Neural progenitor cell (in vitro differentiated cells): ENCODE results near the gene ST6GALNAC2. TPM values are rescaled to one million over a fixed set of nuclear protein-coding genes. Genes with fewer than 3 reads are reported as not detected.
A peak's percentile ranks its signal among the peaks of the same experiment; 100 is the strongest.
"Not testable (repeated sequence)": the region's sequence is repeated elsewhere in the genome, so short reads cannot be mapped to it uniquely, and the experiment has no call there.

Experiments used
- DNase-seq: peaks from one replicate; pipeline ENCODE4 v3.0.0-alpha.2; 2016; ENCODE audit warnings: low spot score
- H2AFZ ChIP-seq: fragments of 200-600 bp; sonication (generic); replicated peaks from 2 replicates; pipeline ENCODE4 v1.6.1; 2016; ENCODE audit warnings: antibody characterized with exemption
- H3F3A ChIP-seq: fragments of 200-600 bp; sonication (generic); 2 replicates; pipeline ENCODE4 v1.6.1; 2016; ENCODE audit warnings: antibody characterized with exemption, low read depth
- H3K27ac ChIP-seq: fragments of 200-600 bp; sonication (generic); 2 replicates; pipeline ENCODE4 v1.5.1; 2016; ENCODE audit warnings: mild to moderate bottlenecking
- H3K27me3 ChIP-seq: fragments of 200-600 bp; sonication (generic); 2 replicates; pipeline ENCODE4 v1.6.1; 2016; ENCODE audit warnings: mild to moderate bottlenecking, moderate library complexity
- H3K36me3 ChIP-seq: fragments of 200-600 bp; sonication (generic); 2 replicates; pipeline ENCODE4 v1.5.1; 2016
- H3K4me1 ChIP-seq: fragments of 200-600 bp; sonication (generic); 2 replicates; pipeline ENCODE4 v1.6.1; 2016; ENCODE audit warnings: mixed run types
- H3K4me2 ChIP-seq: fragments of 200-600 bp; sonication (generic); 2 replicates; pipeline ENCODE4 v1.6.1; 2016
- H3K4me3 ChIP-seq: fragments of 200-600 bp; sonication (generic); 2 replicates; pipeline ENCODE4 v1.5.1; 2016
- H3K79me2 ChIP-seq: fragments of 200-600 bp; sonication (generic); 2 replicates; pipeline ENCODE4 v1.6.1; 2016; ENCODE audit warnings: low read depth
- H3K9ac ChIP-seq: fragments of 200-600 bp; sonication (generic); 2 replicates; pipeline ENCODE4 v1.6.1; 2016
- H3K9me3 ChIP-seq: fragments of 200-600 bp; sonication (generic); 2 replicates; pipeline ENCODE4 v1.5.1; 2016; ENCODE audit warnings: low read depth
- H4K20me1 ChIP-seq: fragments of 200-600 bp; sonication (generic); 2 replicates; pipeline ENCODE4 v1.6.1; 2016; ENCODE audit warnings: low read depth
- H3K27ac Mint-ChIP-seq: 3 replicates; pipeline ENCODE4 v1.8.0; 2021; ENCODE audit warnings: mixed read lengths
- H3K27me3 Mint-ChIP-seq: 2 replicates; pipeline ENCODE4 v1.8.0; 2022; ENCODE audit warnings: low read depth, mild to moderate bottlenecking, inconsistent platforms, moderate library complexity, mixed read lengths; ENCODE audit not compliant: insufficient read depth
- H3K36me3 Mint-ChIP-seq: 3 replicates; pipeline ENCODE4 v1.8.0; 2021; ENCODE audit warnings: mixed read lengths
- H3K4me1 Mint-ChIP-seq: 3 replicates; pipeline ENCODE4 v1.8.0; 2021; ENCODE audit warnings: mixed read lengths
- H3K4me3 Mint-ChIP-seq: 3 replicates; pipeline ENCODE4 v1.8.0; 2021; ENCODE audit warnings: mild to moderate bottlenecking, moderate library complexity, mixed read lengths
- H3K9me3 Mint-ChIP-seq: 3 replicates; pipeline ENCODE4 v1.8.0; 2020; ENCODE audit warnings: mixed read lengths
- EZH2 ChIP-seq: fragments of 200-600 bp; sonication (generic); IDR thresholded peaks from 2 replicates; pipeline ENCODE4 v1.6.1; 2017; ENCODE audit warnings: antibody characterized with exemption, mild to moderate bottlenecking, moderate library complexity
- EZH2phosphoT487 ChIP-seq: fragments of 200-600 bp; sonication (generic); IDR thresholded peaks from 2 replicates; pipeline ENCODE4 v1.6.1; 2017; ENCODE audit warnings: antibody characterized with exemption
- total RNA-seq: library from RNA; depleted of rRNA; stranded (reverse); fragments of >200 nt; gene quantifications from 2 replicates; pipeline ENCODE4 v1.2.3, GENCODE V29; 2015; ENCODE audit warnings: low replicate concordance
- TF ChIP-seq, protein P1 (sequence below): fragments of 200-600 bp; sonication (generic); IDR thresholded peaks from 2 replicates; pipeline ENCODE4 v1.5.1; 2017; ENCODE audit warnings: antibody characterized with exemption, mild to moderate bottlenecking

Gene ST6GALNAC2
- total RNA-seq, 1 donor from 2014 or later = not detected

DNA sequence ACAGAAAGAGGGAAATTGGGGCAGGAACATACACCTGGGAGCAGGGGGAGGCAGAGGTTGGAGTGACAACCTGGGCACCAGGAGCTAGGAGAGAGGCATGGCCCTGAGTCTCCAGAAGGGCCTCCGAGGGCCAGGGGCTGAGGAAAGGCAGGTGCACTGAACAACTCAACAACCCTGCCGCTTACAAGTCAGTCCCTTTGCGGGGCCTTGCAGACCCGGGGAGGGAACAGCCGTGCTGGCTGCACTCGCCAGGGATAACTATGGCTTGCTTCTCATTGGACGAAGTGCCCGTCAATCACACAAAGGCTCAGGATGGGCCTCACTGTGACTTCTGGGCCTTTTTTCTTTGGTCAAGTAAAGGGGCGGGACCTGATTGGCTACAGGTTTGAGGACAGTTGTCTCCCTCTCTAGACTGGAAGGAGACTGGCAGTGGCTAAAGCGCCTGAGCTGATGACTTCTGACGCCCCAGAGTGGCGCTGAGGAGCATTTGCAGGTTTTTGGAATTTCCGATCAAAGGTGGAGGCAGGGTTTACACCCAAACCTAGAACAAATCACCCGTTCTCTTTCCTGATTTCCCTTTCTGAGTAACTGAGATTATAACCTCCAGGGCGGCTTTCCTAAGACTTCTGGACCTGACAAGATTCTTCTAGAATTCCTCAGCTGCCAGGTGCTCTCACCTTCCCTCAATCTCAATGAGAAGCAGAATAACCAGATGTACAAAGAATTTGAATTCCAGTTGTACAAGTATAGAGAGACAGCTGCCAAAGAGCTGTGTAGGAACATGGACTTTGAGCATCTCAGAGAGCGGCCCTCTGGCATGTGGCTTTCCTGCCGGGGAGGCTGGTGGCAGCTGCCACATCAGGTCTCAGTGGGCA lies 27.6 kb upstream of the ST6GALNAC2 start:
- H4K20me1 ChIP-seq = no peaks in the 10 kb centered on the region
- TF ChIP-seq, protein P1, sequence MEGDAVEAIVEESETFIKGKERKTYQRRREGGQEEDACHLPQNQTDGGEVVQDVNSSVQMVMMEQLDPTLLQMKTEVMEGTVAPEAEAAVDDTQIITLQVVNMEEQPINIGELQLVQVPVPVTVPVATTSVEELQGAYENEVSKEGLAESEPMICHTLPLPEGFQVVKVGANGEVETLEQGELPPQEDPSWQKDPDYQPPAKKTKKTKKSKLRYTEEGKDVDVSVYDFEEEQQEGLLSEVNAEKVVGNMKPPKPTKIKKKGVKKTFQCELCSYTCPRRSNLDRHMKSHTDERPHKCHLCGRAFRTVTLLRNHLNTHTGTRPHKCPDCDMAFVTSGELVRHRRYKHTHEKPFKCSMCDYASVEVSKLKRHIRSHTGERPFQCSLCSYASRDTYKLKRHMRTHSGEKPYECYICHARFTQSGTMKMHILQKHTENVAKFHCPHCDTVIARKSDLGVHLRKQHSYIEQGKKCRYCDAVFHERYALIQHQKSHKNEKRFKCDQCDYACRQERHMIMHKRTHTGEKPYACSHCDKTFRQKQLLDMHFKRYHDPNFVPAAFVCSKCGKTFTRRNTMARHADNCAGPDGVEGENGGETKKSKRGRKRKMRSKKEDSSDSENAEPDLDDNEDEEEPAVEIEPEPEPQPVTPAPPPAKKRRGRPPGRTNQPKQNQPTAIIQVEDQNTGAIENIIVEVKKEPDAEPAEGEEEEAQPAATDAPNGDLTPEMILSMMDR = peak; percentile 35
- TF ChIP-seq EZH2phosphoT487 = no peak
- no peaks in the 10 kb centered on the region for H3K27me3 ChIP-seq
- H3K27ac ChIP-seq = no peak overlapping the region
- H3K9ac ChIP-seq = no peak overlapping the region
- H3K4me2 ChIP-seq = no peak overlapping the region
- peaks cover 7% of the 10 kb centered on the region for H3F3A ChIP-seq
- H3K79me2 ChIP-seq = no peaks in the 10 kb centered on the region
- peak overlapping the region; percentile 74 for H2AFZ ChIP-seq
- Mint-ChIP-seq H3K27me3 (peaks cover 7% of the 10 kb centered on the region), H3K27ac (peak overlapping the region; percentile 88), H3K36me3 (no peaks in the 10 kb centered on the region), H3K4me1 (peaks cover 27% of the 10 kb centered on the region), H3K4me3 (peak overlapping the region; percentile 52), H3K9me3 (peaks cover 5% of the 10 kb centered on the region)
- H3K4me1 ChIP-seq = peaks cover 16% of the 10 kb centered on the region
- no peak overlapping the region for H3K4me3 ChIP-seq
- no peaks in the 10 kb centered on the region for H3K9me3 ChIP-seq
- H3K36me3 ChIP-seq = no peaks in the 10 kb centered on the region
- peak; percentile 86 for DNase-seq

DNA sequence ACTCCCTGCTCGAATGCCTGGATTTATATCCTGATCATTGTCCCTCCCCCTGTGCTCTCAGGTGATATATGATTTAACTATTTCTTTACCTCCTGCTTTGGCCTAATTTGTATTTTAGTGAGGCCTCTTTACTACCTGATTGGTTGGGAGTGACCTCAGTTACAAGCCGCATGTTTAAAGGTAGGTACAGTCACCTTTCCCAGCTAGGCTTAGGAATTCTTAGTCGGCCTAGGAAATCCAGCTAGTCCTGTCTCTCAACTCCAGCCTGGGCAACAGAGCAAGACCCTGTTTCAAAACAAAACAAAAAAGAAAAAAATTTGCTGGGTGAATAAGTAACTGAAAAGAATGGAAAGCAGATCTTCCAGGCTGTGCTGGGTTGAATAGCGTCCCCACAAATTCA lies 26.8 kb upstream of the ST6GALNAC2 start:
- no peak for DNase-seq
- no peak overlapping the region for H3K4me3 Mint-ChIP-seq
- no peak overlapping the region for H2AFZ ChIP-seq
- H3K36me3 Mint-ChIP-seq = no peaks in the 10 kb centered on the region
- H3K9me3 Mint-ChIP-seq = peaks cover 5% of the 10 kb centered on the region
- H4K20me1 ChIP-seq = no peaks in the 10 kb centered on the region
- peaks cover 16% of the 10 kb centered on the region for H3K4me1 ChIP-seq
- no peak overlapping the region for H3K4me3 ChIP-seq
- no peaks in the 10 kb centered on the region for H3K79me2 ChIP-seq
- H3K36me3 ChIP-seq = no peaks in the 10 kb centered on the region
- no peaks in the 10 kb centered on the region for H3K27me3 ChIP-seq
- peaks cover 7% of the 10 kb centered on the region for H3K27me3 Mint-ChIP-seq
- no peak for TF ChIP-seq EZH2
- TF ChIP-seq, protein P1 = no peak
- no peak overlapping the region for H3K27ac ChIP-seq
- H3K9me3 ChIP-seq = no peaks in the 10 kb centered on the region
- H3K27ac Mint-ChIP-seq = no peak overlapping the region
- peaks cover 27% of the 10 kb centered on the region for H3K4me1 Mint-ChIP-seq
- H3K9ac ChIP-seq = no peak overlapping the region
- peaks cover 7% of the 10 kb centered on the region for H3F3A ChIP-seq
- H3K4me2 ChIP-seq = no peak overlapping the region

DNA sequence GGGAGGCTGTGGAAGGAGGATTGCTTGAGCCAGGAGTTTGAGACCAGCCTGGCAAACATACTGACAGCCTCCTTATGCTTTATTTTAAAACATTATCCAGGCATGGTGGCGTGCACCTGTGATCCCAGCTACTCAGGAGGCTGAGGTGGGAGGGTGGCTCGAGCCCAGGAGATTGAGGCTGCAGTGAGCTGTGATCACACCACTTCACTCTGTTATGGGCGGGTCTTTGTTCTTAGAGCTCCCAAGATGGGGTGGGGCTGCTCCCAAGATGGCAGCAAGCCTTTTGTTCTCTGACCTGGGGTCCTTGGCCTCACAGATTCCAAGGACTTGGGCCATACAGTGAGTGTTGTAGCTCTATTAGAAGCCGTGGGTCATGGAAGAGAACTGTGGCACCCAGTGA lies 26.1 kb upstream of the ST6GALNAC2 start:
- no peak overlapping the region for H3K4me3 ChIP-seq
- no peak overlapping the region for H3K27ac ChIP-seq
- no peak overlapping the region for H2AFZ ChIP-seq
- no peak overlapping the region for H3K9ac ChIP-seq
- Mint-ChIP-seq H3K4me3 (no peak overlapping the region), H3K4me1 (peaks cover 27% of the 10 kb centered on the region), H3K27ac (no peak overlapping the region), H3K27me3 (peaks cover 7% of the 10 kb centered on the region), H3K9me3 (peaks cover 5% of the 10 kb centered on the region), H3K36me3 (no peaks in the 10 kb centered on the region)
- H3F3A ChIP-seq = peaks cover 7% of the 10 kb centered on the region
- H3K9me3 ChIP-seq = no peaks in the 10 kb centered on the region
- TF ChIP-seq EZH2 (no peak), EZH2phosphoT487 (no peak)
- TF ChIP-seq, protein P1 = no peak
- H3K79me2 ChIP-seq = no peaks in the 10 kb centered on the region
- H3K36me3 ChIP-seq = no peaks in the 10 kb centered on the region
- H4K20me1 ChIP-seq = no peaks in the 10 kb centered on the region
- no peaks in the 10 kb centered on the region for H3K27me3 ChIP-seq
- no peak overlapping the region for H3K4me2 ChIP-seq
- no peak for DNase-seq
- peaks cover 16% of the 10 kb centered on the region for H3K4me1 ChIP-seq

DNA sequence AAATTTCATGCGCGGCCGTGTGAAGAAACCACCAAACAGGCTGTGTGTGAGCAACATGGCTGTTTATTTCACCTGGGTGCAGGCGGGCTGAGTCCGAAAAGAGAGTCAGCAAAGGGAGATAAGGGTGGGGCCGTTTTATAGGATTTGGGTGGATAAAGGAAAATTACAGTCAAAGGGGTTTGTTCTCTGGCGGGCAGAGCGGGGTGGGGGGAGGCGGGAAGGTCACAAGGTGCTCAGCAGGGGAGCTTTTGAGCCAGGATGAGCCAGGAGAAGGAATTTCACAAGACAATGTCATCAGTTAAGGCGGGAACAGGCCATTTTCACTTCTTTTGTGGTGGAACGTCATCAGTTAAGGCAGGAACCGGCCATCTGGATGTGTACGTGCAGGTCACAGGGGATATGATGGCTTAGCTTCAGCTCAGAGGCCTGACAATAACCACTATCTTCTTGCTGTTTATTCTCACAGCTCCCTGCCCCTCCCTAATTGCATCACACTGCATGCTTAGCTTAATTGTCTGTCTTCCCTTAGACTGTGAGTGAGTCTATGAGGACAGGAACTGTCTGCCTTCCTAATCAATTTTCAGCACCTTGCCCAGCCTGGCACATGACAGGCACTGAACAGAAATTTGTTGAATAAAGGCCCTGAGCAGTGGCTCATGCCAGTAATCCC lies 25.6 kb upstream of the ST6GALNAC2 start:
- not testable (repeated sequence) for H3K9ac ChIP-seq, DNase-seq, H3K4me3 Mint-ChIP-seq, H3K4me2 ChIP-seq, H4K20me1 ChIP-seq, H3K36me3 Mint-ChIP-seq, H3K27ac ChIP-seq, H3K9me3 Mint-ChIP-seq, H3K4me3 ChIP-seq, H3K27me3 ChIP-seq, H3K27me3 Mint-ChIP-seq, H3K79me2 ChIP-seq, H3F3A ChIP-seq, H3K9me3 ChIP-seq, H3K36me3 ChIP-seq, H2AFZ ChIP-seq
- Mint-ChIP-seq H3K27ac (peak overlapping the region; percentile 81), H3K4me1 (peaks cover 27% of the 10 kb centered on the region)
- H3K4me1 ChIP-seq = peaks cover 16% of the 10 kb centered on the region

DNA sequence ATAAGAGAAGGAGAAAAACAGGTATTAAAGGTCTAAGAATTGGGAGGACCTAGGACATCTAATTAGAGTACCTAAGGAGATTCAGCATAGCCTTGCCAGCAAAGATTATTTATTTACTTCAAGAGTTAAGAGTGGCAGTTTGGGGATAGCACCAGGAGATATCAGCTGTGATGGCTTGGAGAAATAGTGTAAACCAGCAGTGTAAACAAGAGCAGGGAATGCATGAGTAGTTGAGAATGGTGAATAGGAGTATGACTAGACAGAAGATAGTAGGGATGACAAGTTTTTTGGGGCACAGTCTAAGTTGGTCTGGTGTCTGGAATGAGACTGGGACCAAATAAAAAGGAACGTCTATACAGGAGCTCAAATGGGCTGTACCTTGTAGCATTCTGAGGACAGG lies 21.0 kb upstream of the ST6GALNAC2 start:
- H3K27ac Mint-ChIP-seq, H3K27me3 ChIP-seq, H3K36me3 ChIP-seq, H3K79me2 ChIP-seq, H3K27me3 Mint-ChIP-seq, H3K27ac ChIP-seq, H3K4me3 Mint-ChIP-seq, H3K4me1 ChIP-seq, H3K4me2 ChIP-seq, H3K9me3 Mint-ChIP-seq, H3K9me3 ChIP-seq, H2AFZ ChIP-seq, H4K20me1 ChIP-seq, DNase-seq, H3K4me3 ChIP-seq, H3K9ac ChIP-seq, H3F3A ChIP-seq, H3K36me3 Mint-ChIP-seq: not testable (repeated sequence)
- H3K4me1 Mint-ChIP-seq = peaks cover 11% of the 10 kb centered on the region
